Calu3 (cell line): Measurements from ENCODE around the gene COL7A1. TPM values are rescaled to one million over a fixed set of nuclear protein-coding genes. Genes with fewer than 3 reads are reported as not detected.

Experiments
- BruUV-seq: library from RNA; stranded (reverse); fragments of 400-500 nt; replicated peaks from 2 replicates; lab custom pipeline; 2021; lab: Mats Ljungman, UMichigan
- CTCF ChIA-PET: fragments of 300-600 bp; sonication (Branson Sonifier 250); formaldehyde crosslinking; loops from one replicate; lab custom pipeline; 2022; ENCODE audit warnings: antibody characterized with exemption; lab: Charles Lee
- DNase-seq: peaks from one replicate; pipeline ENCODE4 v3.0.0; 2022
- H3K27ac Mint-ChIP-seq: one replicate; pipeline ENCODE4 v1.8.0; 2022; ENCODE audit warnings: mixed read lengths; ENCODE audit not compliant: unreplicated experiment
- H3K27me3 Mint-ChIP-seq: one replicate; pipeline ENCODE4 v1.8.0; 2022; ENCODE audit warnings: mixed read lengths; ENCODE audit not compliant: unreplicated experiment
- H3K36me3 Mint-ChIP-seq: one replicate; pipeline ENCODE4 v1.8.0; 2022; ENCODE audit warnings: mild to moderate bottlenecking, moderate library complexity, mixed read lengths; ENCODE audit not compliant: insufficient read depth, unreplicated experiment
- H3K4me1 Mint-ChIP-seq: one replicate; pipeline ENCODE4 v1.8.0; 2022; ENCODE audit warnings: mild to moderate bottlenecking, low read depth, mixed read lengths; ENCODE audit not compliant: unreplicated experiment
- H3K4me3 Mint-ChIP-seq: one replicate; pipeline ENCODE4 v1.8.0; 2022; ENCODE audit warnings: mild to moderate bottlenecking, low read depth, moderate library complexity, mixed read lengths; ENCODE audit not compliant: unreplicated experiment
- H3K9me3 Mint-ChIP-seq: one replicate; pipeline ENCODE4 v1.8.0; 2022; ENCODE audit warnings: low read depth, mixed read lengths; ENCODE audit not compliant: unreplicated experiment
- CTCF ChIP-seq: fragments of 200-600 bp; IDR thresholded peaks from one replicate; pipeline ENCODE4 v1.8.0; 2022; ENCODE audit warnings: antibody characterized with exemption; ENCODE audit not compliant: unreplicated experiment
- intact Hi-C: fragments of 100-400 bp; cut with micrococcal nuclease; formaldehyde crosslinking; loops from one replicate; pipeline ENCODE4 v1.10.0; 2022; ENCODE audit not compliant: unreplicated experiment
- total RNA-seq: library from RNA; stranded (reverse); gene quantifications from 2 replicates; pipeline ENCODE4 v1.2.3, GENCODE V29; 2022

The COL7A1 gene
- total RNA-seq, 1 experiment from 2014 or later = 13.9 TPM

GRCh38 chr3:48562367-48563095 lies 32.6 kb downstream of the COL7A1 start:
- intact Hi-C loops = loop anchor here (5.0 kb wide), 1 partner anchor 35 kb away; the partner anchor contains the start of gene COL7A1
- H3K4me1 Mint-ChIP-seq = peaks cover 52% of the 10 kb centered on the region
- H3K27ac Mint-ChIP-seq = no peak overlapping the region
- no peak overlapping the region for H3K4me3 Mint-ChIP-seq
- peaks cover 10% of the 10 kb centered on the region for H3K36me3 Mint-ChIP-seq
- H3K27me3 Mint-ChIP-seq = no peaks in the 10 kb centered on the region
- CTCF ChIA-PET = no interaction called here
- no peak for DNase-seq
- BruUV-seq = no TSS peak
- no peak for TF ChIP-seq CTCF
- no peaks in the 10 kb centered on the region for H3K9me3 Mint-ChIP-seq

GRCh38 chr3:48561045-48561736 lies 33.9 kb downstream of the COL7A1 start:
- no peak for TF ChIP-seq CTCF
- CTCF ChIA-PET = interaction anchor here (0.6 to 0.7 kb wide), 2 partner anchors 16 to 72 kb away, joined by 3 read pairs; no protein-coding TSS in a partner anchor
- no peak for DNase-seq
- no TSS peak for BruUV-seq
- no peaks in the 10 kb centered on the region for H3K27me3 Mint-ChIP-seq
- no peaks in the 10 kb centered on the region for H3K9me3 Mint-ChIP-seq
- peaks cover 52% of the 10 kb centered on the region for H3K4me1 Mint-ChIP-seq
- H3K27ac Mint-ChIP-seq = no peak overlapping the region
- H3K36me3 Mint-ChIP-seq = peaks cover 22% of the 10 kb centered on the region
- intact Hi-C loops = loop anchor here (5.0 kb wide), 1 partner anchor 36 kb away; the partner anchor contains the start of gene COL7A1
- H3K4me3 Mint-ChIP-seq = no peak overlapping the region

GRCh38 chr3:48560648-48561018 lies 34.5 kb downstream of the COL7A1 start:
- Mint-ChIP-seq H3K9me3 (no peaks in the 10 kb centered on the region), H3K36me3 (peaks cover 22% of the 10 kb centered on the region), H3K4me1 (peaks cover 46% of the 10 kb centered on the region), H3K4me3 (no peak overlapping the region), H3K27me3 (no peaks in the 10 kb centered on the region), H3K27ac (no peak overlapping the region)
- intact Hi-C loops = loop anchor here (5.0 kb wide), 1 partner anchor 37 kb away; the partner anchor contains the start of gene COL7A1
- no peak for DNase-seq
- TF ChIP-seq CTCF = no peak
- CTCF ChIA-PET = interaction anchor here (0.6 to 0.7 kb wide), 2 partner anchors 17 to 71 kb away, joined by 3 read pairs; no protein-coding TSS in a partner anchor
- no TSS peak for BruUV-seq

GRCh38 chr3:48558493-48559134 lies 36.5 kb downstream of the COL7A1 start:
- peaks cover 32% of the 10 kb centered on the region for H3K4me1 Mint-ChIP-seq
- H3K27me3 Mint-ChIP-seq = no peaks in the 10 kb centered on the region
- H3K4me3 Mint-ChIP-seq = peak overlapping the region; percentile 84
- DNase-seq = no peak
- no TSS peak for BruUV-seq
- CTCF ChIA-PET = interaction anchor here (0.8 to 1.9 kb wide), 5 partner anchors 18 to 290 kb away, joined by 3 to 7 read pairs (median 3); partner anchors contain the start of gene SLC26A6
- no peaks in the 10 kb centered on the region for H3K9me3 Mint-ChIP-seq
- no peak overlapping the region for H3K27ac Mint-ChIP-seq
- no peak for TF ChIP-seq CTCF
- peaks cover 17% of the 10 kb centered on the region for H3K36me3 Mint-ChIP-seq
- intact Hi-C loops = no loop called here
